NB4 (cell line): ENCODE data around the gene ATXN3L.

Experiments used
- CTCF ChIP-seq: IDR thresholded peaks from one replicate; pipeline ENCODE4 v1.5.1; 2012; ENCODE audit warnings: low read depth, low read length
- MAX ChIP-seq: IDR thresholded peaks from 2 replicates; pipeline ENCODE4 v1.6.1; 2011; ENCODE audit warnings: low read depth, low read length
- MYC ChIP-seq: IDR thresholded peaks from 2 replicates; pipeline ENCODE4 v1.6.1; 2011; ENCODE audit warnings: low read depth, low read length
- POLR2A ChIP-seq: IDR thresholded peaks from 2 replicates; pipeline ENCODE4 v1.6.1; 2011; ENCODE audit warnings: mild to moderate bottlenecking; ENCODE audit not compliant: insufficient read length; ENCODE audit errors: extremely low read depth

DNA sequence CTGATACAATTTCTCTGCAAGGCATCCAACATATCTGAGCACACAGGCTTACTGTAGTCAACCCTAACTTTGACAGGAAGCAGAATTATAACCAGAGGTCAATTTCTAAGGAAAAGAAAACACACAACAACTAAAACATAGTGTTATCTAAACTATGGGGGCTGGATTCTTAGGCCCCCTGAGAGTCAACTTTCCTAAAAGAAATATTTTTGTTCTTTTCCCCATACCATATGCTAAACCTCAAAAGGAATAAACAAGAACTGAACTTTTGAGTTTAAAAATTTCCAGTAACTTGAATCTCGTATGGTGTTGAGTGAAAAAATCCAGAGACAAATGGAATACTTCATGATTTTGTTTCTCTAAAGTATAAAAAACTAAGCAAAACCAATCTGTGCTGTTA lies 42.9 kb downstream of the ATXN3L start:
- TF ChIP-seq POLR2A (no peak), CTCF (no peak), MAX (no peak), MYC (no peak)
